Germinal center (tissue), 1 donor: Measurements from ENCODE around the gene SYT12.
"Not testable (repeated sequence)": the region's sequence is repeated elsewhere in the genome, so short reads cannot be mapped to it uniquely, and the experiment has no call there.

ENCODE experiments used
- DNase-seq: peaks from one replicate; pipeline ENCODE4 v3.0.0; 2012; ENCODE audit warnings: mixed read lengths, low spot score

The SYT12 gene

GRCh38 chr11:66996609-66997273, 26.2 kb upstream of the SYT12 start:
- DNase-seq = no peak

- DNase-seq = no peak
Observed at GRCh38 chr11:66999555-66999954, 23.4 kb upstream of the SYT12 start.

GRCh38 chr11:67001332-67001731, 21.6 kb upstream of the SYT12 start:
- DNase-seq = no peak

GRCh38 chr11:67002297-67002913, 20.5 kb upstream of the SYT12 start:
- DNase-seq = no peak

GRCh38 chr11:67002921-67003411, 20.0 kb upstream of the SYT12 start:
- no peak for DNase-seq

GRCh38 chr11:67005200-67005599, 17.7 kb upstream of the SYT12 start:
- not testable (repeated sequence) for DNase-seq

- peak; percentile 47 for DNase-seq
Observed at GRCh38 chr11:67006029-67006884, 16.7 kb upstream of the SYT12 start.

- no peak for DNase-seq
Observed at GRCh38 chr11:67007126-67007525, 15.8 kb upstream of the SYT12 start.

- no peak for DNase-seq
Observed at GRCh38 chr11:67010296-67010905, 12.5 kb upstream of the SYT12 start.

GRCh38 chr11:67013511-67014045, 9.4 kb upstream of the SYT12 start:
- DNase-seq = no peak

GRCh38 chr11:67014343-67014742, 8.6 kb upstream of the SYT12 start:
- DNase-seq = no peak

- no peak for DNase-seq
Observed at GRCh38 chr11:67015048-67015447, 7.9 kb upstream of the SYT12 start.

- DNase-seq = no peak
Observed at GRCh38 chr11:67016550-67016949, 6.4 kb upstream of the SYT12 start.

GRCh38 chr11:67020949-67021348, 2.0 kb upstream of the SYT12 start:
- DNase-seq = no peak

GRCh38 chr11:67022341-67022933, 497 bp upstream of the SYT12 start:
- no peak for DNase-seq

- DNase-seq = no peak
Observed at GRCh38 chr11:67023957-67024353, 1.0 kb downstream of the SYT12 start.

GRCh38 chr11:67024410-67024809, 1.5 kb downstream of the SYT12 start:
- DNase-seq = no peak

GRCh38 chr11:67024966-67025365, 2.0 kb downstream of the SYT12 start:
- no peak for DNase-seq

GRCh38 chr11:67025750-67026149, 2.8 kb downstream of the SYT12 start:
- no peak for DNase-seq

GRCh38 chr11:67026941-67027340, 4.0 kb downstream of the SYT12 start:
- DNase-seq = no peak

GRCh38 chr11:67027483-67027930, 4.6 kb downstream of the SYT12 start:
- DNase-seq = no peak
